Thyroid gland (tissue), 4 donors: ENCODE data around the gene LRGUK.

Experiments
- CTCF ChIP-seq, 6 experiments: fragments of 200-600 bp in 3 of 6; fragments of 450-650 bp in 3 of 6; sonication (generic) in 3 of 6; IDR thresholded peaks; one replicate each; pipeline ENCODE4 v1.5.1; 2016 to 2019; ENCODE audit warnings: antibody characterized with exemption in 6 of 6, mild to moderate bottlenecking in 2 of 6, inconsistent platforms in 1 of 6, moderate library complexity in 1 of 6
- POLR2A ChIP-seq, 2 donors: fragments of 450-650 bp; IDR thresholded peaks; one replicate each; pipeline ENCODE4 v1.6.1; 2017; ENCODE audit warnings: antibody characterized with exemption in 2 of 2, mild to moderate bottlenecking in 2 of 2, moderate library complexity in 1 of 2

GRCh38 chr7:134189559-134189958 lies 62.4 kb downstream of the LRGUK start:
- TF ChIP-seq CTCF (IDR thresholded peaks at IDR 0.05) (no peak), POLR2A (IDR thresholded peaks at IDR 0.05) (no peak)
